HG03558 (cell line): ENCODE results near the gene ALDOB.

Experiments used
- ATAC-seq: cut with Tn5 transposase; IDR thresholded peaks from one replicate; pipeline ENCODE4 v1.9.1; 2021; ENCODE audit warnings: moderate number of reproducible peaks; ENCODE audit not compliant: unreplicated experiment; ENCODE audit errors: extremely low read depth

ALDOB gene

GRCh38 chr9:101458963-101459631 is 23.5 kb upstream of the ALDOB start:
- peak; percentile 90 for ATAC-seq

DNA sequence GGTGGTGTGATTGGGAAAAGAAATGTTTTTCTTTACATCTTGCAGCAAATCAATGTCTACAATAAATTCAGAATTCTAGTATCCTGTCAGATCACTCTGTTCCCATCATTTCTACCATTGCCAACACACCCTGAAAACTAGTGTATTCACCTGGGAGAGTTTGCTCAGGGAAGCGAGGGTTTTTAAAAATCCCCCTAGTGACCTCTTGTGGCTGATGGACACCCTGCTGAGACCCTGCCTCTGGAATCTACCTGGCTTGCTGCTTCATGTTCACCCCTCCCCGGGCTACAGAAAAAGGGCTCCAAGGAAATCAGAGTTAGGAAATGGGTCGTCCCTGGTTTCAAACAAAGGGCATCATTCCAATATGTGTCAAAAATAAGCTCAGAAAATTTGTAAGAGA is 21.4 kb upstream of the ALDOB start:
- no peak for ATAC-seq

DNA sequence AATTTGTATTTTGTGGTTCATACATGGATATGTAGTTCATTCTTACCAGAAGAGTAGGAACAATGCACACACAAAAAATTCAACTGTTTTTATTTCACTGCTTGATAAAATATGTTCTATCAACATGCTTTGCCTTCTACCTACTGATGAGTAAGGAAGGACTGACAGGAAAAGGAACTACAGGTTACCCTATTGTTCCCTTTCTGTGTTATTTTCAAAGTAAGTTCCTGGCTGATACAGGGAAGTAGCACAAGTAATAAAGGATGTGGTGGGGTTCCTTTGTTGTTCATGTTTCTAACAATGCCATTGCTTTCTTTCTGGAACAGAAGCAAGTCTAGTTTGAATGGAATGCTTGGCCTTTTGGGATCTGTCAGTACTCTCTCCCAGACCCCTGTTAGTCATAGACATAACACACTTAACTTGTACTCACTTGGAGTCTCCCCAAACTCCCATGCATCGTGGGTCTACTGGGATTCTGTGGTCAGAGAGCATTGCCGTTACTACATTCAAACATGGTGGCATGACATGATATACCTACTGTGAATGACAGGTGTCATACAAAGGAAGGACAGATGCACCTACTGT is 20.2 kb upstream of the ALDOB start:
- no peak for ATAC-seq

- ATAC-seq: no peak
Observed at GRCh38 chr9:101453776-101454570, 18.4 kb upstream of the ALDOB start.

DNA sequence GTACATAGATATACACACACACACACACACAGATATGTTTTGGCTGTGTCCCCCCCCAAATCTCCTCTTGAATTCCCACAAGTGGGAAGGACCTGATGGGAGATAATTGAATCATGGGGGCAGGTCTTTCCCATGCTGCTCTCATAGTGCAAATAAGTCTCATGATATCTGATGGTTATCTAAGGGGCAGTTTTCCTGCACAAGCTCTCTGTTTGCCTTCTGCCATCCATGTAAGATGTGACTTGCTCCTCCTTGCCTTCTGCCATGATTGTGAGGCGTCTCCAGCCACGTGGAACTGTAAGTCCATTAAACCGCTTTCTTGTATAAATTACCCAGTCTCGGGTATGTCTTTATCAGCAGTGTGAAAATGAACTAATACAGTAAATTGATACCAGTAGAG is 15.9 kb upstream of the ALDOB start:
- ATAC-seq: no peak

- ATAC-seq: no peak
Observed at GRCh38 chr9:101450931-101451330, 15.4 kb upstream of the ALDOB start.

DNA sequence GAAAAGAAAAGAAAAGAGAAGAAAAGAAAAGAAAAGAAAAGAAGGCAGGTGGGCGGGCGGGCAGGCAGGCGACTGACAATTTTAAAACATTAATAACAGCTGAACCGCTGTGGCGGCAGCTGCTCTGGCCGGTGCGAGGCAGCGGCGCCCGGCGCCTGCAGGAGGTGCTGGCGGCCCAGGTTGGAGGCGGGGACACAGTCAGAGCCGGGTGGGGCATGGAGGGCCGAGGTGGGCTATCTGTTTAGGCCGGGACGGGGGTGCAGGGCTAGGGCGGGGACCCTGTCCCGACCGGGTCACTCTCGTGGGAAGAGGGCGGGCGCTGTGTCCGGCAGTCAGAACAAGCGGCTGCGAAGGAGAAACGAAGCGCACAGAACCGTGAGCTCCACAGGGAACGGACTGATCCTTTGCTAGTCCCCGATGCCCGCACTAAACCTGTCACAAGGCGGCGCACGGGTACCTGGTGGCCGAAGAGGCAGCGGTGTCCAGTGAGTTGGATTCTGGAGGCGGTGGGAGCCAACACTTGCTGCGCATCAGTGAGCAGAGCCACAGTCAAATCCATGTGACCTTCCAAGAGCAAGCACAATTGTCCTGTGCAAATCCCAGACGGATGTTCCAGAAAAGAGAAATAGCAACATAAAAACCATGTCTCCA is 13.6 kb upstream of the ALDOB start:
- ATAC-seq: peak; percentile 94

DNA sequence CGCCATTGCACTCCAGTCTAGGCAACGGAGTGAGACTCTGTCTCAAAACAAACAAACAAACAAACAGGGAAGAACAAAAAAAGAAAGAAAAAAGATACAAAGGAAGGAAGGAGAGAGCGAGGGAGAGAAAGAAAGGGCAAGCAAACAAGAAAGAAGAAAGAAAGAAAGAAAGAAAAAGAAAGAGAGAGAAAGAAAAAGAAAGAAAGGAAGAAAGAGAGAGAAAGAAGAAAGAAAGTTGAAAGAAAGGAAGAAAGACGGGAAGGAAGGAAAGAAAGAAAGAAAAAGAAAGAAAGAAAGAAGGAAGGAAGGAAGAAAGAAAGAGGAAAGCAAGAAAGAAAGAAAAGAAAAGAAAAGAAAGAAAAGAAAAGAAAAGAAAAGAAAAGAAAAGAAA is 13.1 kb upstream of the ALDOB start:
- no peak for ATAC-seq

GRCh38 chr9:101446732-101447131 is 11.2 kb upstream of the ALDOB start:
- ATAC-seq: no peak

DNA sequence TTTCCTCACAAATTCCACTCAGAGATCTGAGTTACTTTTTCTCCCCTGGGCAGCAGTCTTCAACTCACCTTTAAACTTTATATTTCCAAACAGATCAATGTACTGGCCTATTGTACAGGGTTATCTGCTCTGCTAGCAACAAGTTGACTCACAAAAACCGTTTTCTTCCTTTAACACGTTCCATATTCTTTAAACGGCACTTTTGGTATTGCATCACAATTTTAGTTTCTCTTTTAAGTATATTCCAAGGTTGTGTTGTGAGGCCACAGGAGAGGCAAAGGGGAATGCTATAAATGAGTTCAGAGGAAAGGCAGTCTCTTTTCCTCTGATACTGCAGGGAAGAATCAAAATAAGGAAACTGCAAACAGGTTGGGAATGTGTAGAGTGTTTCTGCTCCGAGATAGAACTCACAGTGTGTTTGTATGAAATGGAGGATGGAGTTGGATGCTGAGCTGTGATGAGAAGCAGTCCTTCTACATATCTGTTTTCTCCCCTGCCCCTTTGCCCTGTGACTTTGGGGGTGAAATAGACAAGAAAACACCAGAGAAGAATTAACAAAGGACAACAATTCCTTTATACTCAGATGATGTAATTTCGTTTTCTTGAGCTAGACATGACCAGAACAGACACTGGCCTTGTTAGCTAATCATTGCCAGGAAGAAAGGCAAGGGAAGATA is 9.9 kb upstream of the ALDOB start:
- no peak for ATAC-seq

DNA sequence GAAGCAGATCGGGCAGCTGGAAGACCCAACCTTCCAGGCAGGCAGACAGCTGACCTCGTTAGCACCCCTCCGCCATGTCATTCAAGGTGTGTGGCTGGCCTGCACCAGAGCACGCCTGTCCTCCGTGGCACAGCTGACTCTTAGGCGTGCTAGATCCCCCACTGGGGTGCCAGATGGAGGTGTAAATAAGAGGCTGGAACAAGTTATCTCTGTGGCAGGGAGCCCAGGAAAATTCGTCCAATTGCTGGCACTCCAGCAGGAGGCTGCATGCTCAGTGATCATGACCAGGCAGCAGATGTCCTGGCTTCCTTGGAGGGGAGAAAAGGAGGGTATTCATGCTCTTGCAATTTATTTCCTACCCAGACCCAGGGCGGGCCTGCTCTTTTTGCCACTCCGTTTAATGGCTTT is 7.8 kb upstream of the ALDOB start:
- no peak for ATAC-seq

DNA sequence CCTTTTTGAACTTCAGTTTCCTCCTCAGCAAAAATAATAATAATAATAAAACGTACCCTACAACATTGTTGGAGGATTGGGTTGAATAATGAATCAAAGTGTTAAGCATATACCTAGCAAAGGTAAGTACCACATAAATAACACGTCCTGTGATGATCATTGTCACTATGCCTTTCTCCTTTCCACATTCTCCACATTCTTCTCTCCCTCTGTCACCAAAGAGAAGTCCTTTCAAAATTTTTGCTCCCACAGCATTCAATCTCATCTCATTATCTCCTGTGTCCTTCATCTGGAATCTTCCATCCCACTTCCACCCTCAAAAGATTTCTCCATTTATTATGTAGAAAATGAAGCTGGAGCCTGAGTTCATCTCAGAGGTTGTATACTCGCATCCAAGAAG is 7.2 kb upstream of the ALDOB start:
- ATAC-seq: no peak

- no peak for ATAC-seq
Observed at GRCh38 chr9:101442318-101442717, 6.7 kb upstream of the ALDOB start.

GRCh38 chr9:101440714-101441230 is 5.2 kb upstream of the ALDOB start:
- ATAC-seq: no peak

DNA sequence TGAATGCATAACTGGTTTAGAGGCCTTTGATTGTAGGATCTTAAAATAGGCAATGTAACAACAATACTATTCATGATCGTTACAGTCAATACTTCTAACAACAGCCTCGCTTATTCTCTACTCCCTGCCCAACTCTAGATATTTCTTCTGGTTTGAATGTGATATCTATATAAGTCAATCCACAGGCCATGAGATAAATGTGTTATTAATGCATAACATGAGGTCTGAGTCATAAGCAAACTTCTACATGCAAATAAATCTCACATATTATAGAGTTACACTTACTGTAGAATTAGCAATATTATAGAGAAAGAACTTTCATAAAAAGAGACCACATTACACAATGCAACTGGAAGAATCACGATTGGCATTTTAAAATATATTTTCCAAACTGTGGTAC is 2.9 kb upstream of the ALDOB start:
- ATAC-seq: no peak

DNA sequence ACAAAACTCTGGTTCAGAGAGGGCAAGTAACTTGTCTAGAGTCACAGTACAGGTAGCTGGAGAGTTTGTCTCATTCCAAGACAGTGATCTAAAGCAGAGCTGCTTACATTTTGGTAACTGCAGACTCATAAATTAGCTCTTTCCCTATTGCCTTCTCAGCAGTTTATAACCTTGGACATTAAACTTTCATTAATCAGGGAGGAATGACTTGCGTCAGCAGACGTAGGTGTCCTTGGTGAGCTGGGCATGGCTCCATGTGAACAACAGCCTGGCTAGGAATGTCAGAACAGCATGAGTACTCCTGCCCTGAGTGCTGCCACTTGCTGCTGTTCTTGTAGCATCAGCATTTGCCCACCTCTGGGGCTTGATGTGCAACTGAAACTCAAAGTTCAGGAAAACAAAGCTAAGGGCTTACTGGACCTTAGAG is 2.2 kb upstream of the ALDOB start:
- ATAC-seq: no peak

DNA sequence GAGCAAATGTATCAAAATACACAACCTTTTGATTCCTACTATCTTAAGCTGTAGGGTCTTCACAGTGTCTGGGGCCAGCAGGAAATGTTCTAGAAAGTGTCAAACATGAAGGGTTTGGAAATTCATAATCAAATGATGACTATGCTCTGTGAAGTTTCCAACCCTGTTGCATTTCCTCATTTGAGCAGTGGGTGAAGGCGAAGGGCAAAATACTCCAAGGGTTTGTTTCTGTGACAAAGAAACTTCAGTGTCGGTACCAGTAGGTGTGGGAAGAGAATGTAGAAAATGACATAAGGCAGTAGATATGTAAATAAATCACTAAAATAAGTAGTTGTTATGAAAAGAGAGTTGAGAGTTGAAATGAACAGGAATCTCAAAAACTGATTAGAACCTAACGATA is 576 bp downstream of the ALDOB start:
- no peak for ATAC-seq

DNA sequence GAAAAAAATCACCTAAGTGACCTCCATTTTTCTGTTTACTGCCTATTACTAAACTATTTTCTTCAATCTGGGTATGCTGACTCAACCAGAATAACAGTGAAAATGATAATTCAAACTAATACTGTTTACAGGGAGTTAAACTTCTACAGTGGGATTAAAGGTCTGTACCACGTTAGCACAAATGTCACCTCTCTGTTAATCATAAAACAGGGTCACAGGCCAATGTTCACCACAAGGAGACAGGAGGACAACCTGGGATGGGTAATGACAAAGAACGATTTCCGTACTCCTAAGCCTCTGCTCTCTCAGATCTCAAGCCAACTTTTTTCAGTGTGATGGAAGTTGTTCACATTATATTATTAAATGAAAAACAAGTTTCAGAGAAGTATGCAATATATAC is 2.3 kb downstream of the ALDOB start:
- no peak for ATAC-seq

DNA sequence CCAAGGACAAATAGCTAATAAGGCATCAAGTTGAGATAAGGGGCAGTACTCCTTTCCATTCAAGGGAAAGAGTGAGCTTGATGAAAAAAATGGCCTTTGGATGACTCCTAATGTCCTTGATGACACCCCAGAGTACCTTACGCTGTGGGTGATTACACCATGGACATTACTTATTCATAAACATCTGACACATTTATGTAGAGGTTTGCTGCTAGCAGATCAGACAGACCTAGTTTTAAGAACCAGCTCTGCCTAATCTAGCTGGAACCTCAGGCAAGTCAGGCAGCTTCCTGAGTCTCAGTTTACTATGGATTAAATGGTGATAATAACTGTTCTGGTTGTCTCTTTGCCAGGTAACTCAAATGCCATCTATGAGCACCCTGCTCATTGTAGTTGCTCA is 2.8 kb downstream of the ALDOB start:
- ATAC-seq: no peak

GRCh38 chr9:101432171-101432570 is 3.4 kb downstream of the ALDOB start:
- no peak for ATAC-seq
